ENCODE measurements around the gene CPNE1. TPM values are rescaled to one million over a fixed set of nuclear protein-coding genes. Genes with fewer than 3 reads are reported as not detected.
"Not testable (repeated sequence)": the region's sequence is repeated elsewhere in the genome, so short reads cannot be mapped to it uniquely, and the experiment has no call there.

CPNE1 gene
- total RNA-seq, 2 experiments from 2014 or later, result 308 to 324 TPM

DNA sequence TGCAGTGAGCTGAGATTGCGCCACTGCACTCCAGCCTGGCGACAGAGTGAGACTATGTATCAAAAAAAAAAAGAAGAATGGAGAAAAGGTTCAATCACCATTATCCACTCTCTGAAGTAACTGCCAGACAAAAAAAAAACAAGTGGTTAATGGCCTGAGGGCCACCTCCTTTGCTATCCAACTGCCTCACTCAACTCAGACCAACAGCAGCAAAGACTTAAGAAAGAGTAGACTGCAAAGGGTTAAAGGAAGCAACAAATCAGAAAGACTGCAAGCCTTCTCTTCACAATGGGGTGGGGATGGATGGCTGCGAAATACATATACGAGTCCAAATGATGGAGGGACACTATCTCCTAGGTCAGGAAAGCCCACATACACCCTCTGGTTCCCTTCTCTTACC is 31.3 kb upstream of the CPNE1 start:
- no peaks in the 10 kb centered on the region for H3K27me3 Mint-ChIP-seq
- H3K36me3 Mint-ChIP-seq (ENCODE audit: low read depth), result peaks cover 33% of the 10 kb centered on the region
- H3K27ac Mint-ChIP-seq, result no peak overlapping the region
- DNase-seq (no peak), ATAC-seq (no peak)
- no peaks in the 10 kb centered on the region for H3K9me3 Mint-ChIP-seq
- no peak for TF ChIP-seq CTCF (IDR thresholded peaks at IDR 0.05)
- ChIA-PET POLR2A (interaction anchor here (0.9 to 1.6 kb wide), 2 partner anchors 19 to 93 kb away, joined by 3 read pairs; no protein-coding TSS in a partner anchor), CTCF (no interaction called here)
- no peak overlapping the region for H3K4me3 Mint-ChIP-seq
- H3K4me1 Mint-ChIP-seq (ENCODE audit: low read depth), result peaks cover 23% of the 10 kb centered on the region
- intact Hi-C loops (cut with micrococcal nuclease), result loop anchor here (5.0 kb wide), 1 partner anchor 36 kb away; no protein-coding TSS in a partner anchor

DNA sequence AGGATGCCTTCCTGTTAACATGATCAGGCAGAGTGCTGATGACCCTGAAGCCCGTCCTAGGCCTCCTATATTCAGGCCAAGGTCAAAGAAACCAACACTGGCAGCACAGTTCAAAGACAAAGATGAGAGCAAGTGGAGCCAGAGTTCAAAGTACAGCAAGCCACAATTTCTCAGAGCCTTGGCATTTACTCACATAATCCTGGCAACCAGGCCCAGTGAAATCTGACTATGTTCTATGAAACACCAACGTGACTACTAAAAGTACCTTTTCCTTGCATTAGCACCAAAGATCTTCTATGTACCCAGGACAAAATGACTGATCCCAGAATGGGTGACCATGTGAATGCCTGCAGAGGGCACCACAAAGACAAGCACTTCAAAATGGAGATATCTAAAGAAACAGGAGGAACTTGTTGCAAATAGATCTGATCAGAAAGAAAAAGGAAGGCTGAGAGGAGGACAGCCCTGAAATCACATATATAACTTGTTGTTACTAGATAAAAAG is 30.6 kb upstream of the CPNE1 start:
- no peak for DNase-seq
- Mint-ChIP-seq H3K27me3 (no peaks in the 10 kb centered on the region), H3K36me3 (ENCODE audit: low read depth) (peaks cover 32% of the 10 kb centered on the region), H3K4me3 (no peak overlapping the region), H3K4me1 (ENCODE audit: low read depth) (peaks cover 16% of the 10 kb centered on the region), H3K9me3 (no peaks in the 10 kb centered on the region), H3K27ac (no peak overlapping the region)
- ChIA-PET POLR2A (no interaction called here), CTCF (no interaction called here)
- intact Hi-C loops (cut with micrococcal nuclease), result loop anchor here (5.0 kb wide), 1 partner anchor 37 kb away; no protein-coding TSS in a partner anchor
- ATAC-seq, result no peak
- TF ChIP-seq CTCF (IDR thresholded peaks at IDR 0.05), result no peak

DNA sequence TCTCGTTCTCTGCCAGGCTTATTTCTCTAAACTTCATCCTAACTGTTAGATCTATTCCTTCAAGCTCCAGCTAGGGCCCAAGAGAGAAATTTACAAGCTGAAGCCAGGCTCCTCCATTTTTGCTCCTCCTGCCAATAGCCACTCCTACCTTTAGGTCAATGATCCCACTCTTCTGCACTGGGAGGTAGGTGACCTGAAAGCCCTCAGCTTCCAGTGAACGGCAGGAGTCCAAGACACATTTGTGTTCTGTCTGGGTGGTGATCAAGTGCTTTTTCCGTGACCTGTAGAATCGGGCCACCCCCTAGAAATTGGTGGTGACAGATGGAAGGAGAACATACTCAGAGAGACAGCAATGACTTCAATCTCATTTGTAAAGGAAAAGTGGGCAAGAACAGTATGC is 25.6 kb upstream of the CPNE1 start:
- intact Hi-C loops (cut with micrococcal nuclease), result no loop called here
- Mint-ChIP-seq H3K36me3 (ENCODE audit: low read depth) (peaks cover 25% of the 10 kb centered on the region), H3K27me3 (no peaks in the 10 kb centered on the region), H3K4me3 (no peak overlapping the region), H3K9me3 (no peaks in the 10 kb centered on the region), H3K4me1 (ENCODE audit: low read depth) (no peaks in the 10 kb centered on the region), H3K27ac (peak overlapping the region; percentile 8)
- DNase-seq (no peak), ATAC-seq (no peak)
- ChIA-PET CTCF (no interaction called here), POLR2A (interaction anchor here (0.6 to 0.8 kb wide), 2 partner anchors 29 to 50 kb away, joined by 3 read pairs; no protein-coding TSS in a partner anchor)
- TF ChIP-seq CTCF (IDR thresholded peaks at IDR 0.05), result no peak

DNA sequence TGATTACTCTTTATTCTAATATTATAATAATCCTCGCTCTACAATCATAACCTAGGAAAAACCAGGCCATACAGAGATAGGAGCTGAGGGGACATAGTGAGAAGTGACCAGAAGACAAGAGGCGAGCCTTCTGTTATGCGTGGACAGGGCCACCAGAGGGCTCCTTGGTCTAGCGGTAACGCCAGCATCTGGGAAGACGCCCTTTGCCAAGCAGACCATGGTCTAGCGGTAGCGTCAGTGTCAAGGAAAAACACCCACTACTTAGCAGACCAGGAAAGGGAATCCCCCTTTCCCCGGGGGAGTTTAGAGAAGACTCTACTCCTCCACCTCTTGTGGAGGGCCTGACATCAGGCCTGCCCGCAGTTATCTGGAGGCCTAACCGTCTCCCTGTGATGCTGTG is 22.2 kb upstream of the CPNE1 start:
- ATAC-seq; intact Hi-C loops (cut with micrococcal nuclease); H3K27ac Mint-ChIP-seq; H3K4me3 Mint-ChIP-seq; H3K27me3 Mint-ChIP-seq; H3K4me1 Mint-ChIP-seq (ENCODE audit: low read depth); H3K9me3 Mint-ChIP-seq: not testable (repeated sequence)
- peaks cover 21% of the 10 kb centered on the region for H3K36me3 Mint-ChIP-seq (ENCODE audit: low read depth)
- TF ChIP-seq CTCF (IDR thresholded peaks at IDR 0.05), result peak; percentile 38
- peak; percentile 36 for DNase-seq
- ChIA-PET CTCF (interaction anchor here (1.2 kb wide), 1 partner anchor 11 kb away, joined by 4 read pairs; no protein-coding TSS in a partner anchor), POLR2A (interaction anchor here (1.0 to 3.4 kb wide), 4 partner anchors 17 to 25 kb away, joined by 3 to 10 read pairs (median 4); partner anchors contain the start of genes CPNE1 and RBM12)

- ATAC-seq; DNase-seq; H3K9me3 Mint-ChIP-seq; H3K27ac Mint-ChIP-seq; H3K4me1 Mint-ChIP-seq (ENCODE audit: low read depth); H3K4me3 Mint-ChIP-seq; intact Hi-C loops (cut with micrococcal nuclease); H3K27me3 Mint-ChIP-seq: not testable (repeated sequence)
- ChIA-PET CTCF (interaction anchor here (1.1 kb wide), 1 partner anchor 9 kb away, joined by 4 read pairs; no protein-coding TSS in a partner anchor), POLR2A (interaction anchor here (1.3 to 3.4 kb wide), 2 partner anchors 16 to 22 kb away, joined by 4 to 10 read pairs; partner anchors contain the start of genes CPNE1 and RBM12)
- peaks cover 18% of the 10 kb centered on the region for H3K36me3 Mint-ChIP-seq (ENCODE audit: low read depth)
These were observed 20.7 kb upstream of the CPNE1 start for GRCh38 chr20:35685368-35685767.

Data from activated CD8-positive, alpha-beta T cell treated with anti-CD3 and anti-CD28 coated beads for 36 hours (primary cell).